GM23248 (cell line): ENCODE results near the gene LYPD6B.

ENCODE experiments used
- EZH2 ChIP-seq: fragments of 200-600 bp; sonication (generic); IDR thresholded peaks from 2 replicates; pipeline ENCODE4 v1.6.1; 2018; ENCODE audit warnings: antibody characterized with exemption, mild to moderate bottlenecking; ENCODE audit not compliant: insufficient read depth, poor library complexity, severe bottlenecking
- EZH2phosphoT487 ChIP-seq: fragments of 200-600 bp; sonication (generic); IDR thresholded peaks from 2 replicates; pipeline ENCODE4 v1.6.1; 2018; ENCODE audit warnings: antibody characterized with exemption, moderate library complexity, mild to moderate bottlenecking, low read depth; ENCODE audit not compliant: insufficient read depth

- no peak for TF ChIP-seq EZH2
- TF ChIP-seq EZH2phosphoT487, result no peak
Observed at GRCh38 chr2:149122516-149122915, 84.0 kb downstream of the LYPD6B start.
